ENCODE measurements around the gene MUC5B. TPM values are rescaled to one million over a fixed set of nuclear protein-coding genes. Genes with fewer than 3 reads are reported as not detected.

The MUC5B gene
- total RNA-seq, 4 donors from 2014 or later = 0.04 to 139 (median 1.6) TPM

- WGBS, 2 donors = 71 to 87% methylated on average over 1 to 8 of the region's 28 CpGs
- Histone ChIP-seq H3K4me3 (no peak overlapping the region), H3K36me3 (no peaks in the 10 kb centered on the region), H3K27me3 (peaks cover 0 to 88% (median 5%) of the 10 kb centered on the region in 4 donors), H3K27ac (no peak overlapping the region), H3K4me1 (peaks cover 0 to 17% (median 0%) of the 10 kb centered on the region in 3 donors), H3K9me3 (no peaks in the 10 kb centered on the region)
- no peak for TF ChIP-seq CTCF (IDR thresholded peaks at IDR 0.05)
- TF ChIP-seq POLR2A (IDR thresholded peaks at IDR 0.05) = no peak
- DNase-seq = no peak
- intact Hi-C loops (cut with DNase I) = no loop called here
These were observed 26.1 kb upstream of the MUC5B start for GRCh38 chr11:1196516-1197391.

- intact Hi-C loops (cut with DNase I) = no loop called here
- H3K27ac ChIP-seq = no peak overlapping the region
- H3K9me3 ChIP-seq = no peaks in the 10 kb centered on the region
- no peaks in the 10 kb centered on the region for H3K36me3 ChIP-seq
- DNase-seq = no peak
- 100% methylated on average over 3 of the region's 29 CpGs; no CpG with 5 or more reads in 1 of the 2 donors for WGBS, 2 donors
- TF ChIP-seq CTCF (IDR thresholded peaks at IDR 0.05) (no peak), POLR2A (IDR thresholded peaks at IDR 0.05) (no peak)
- peaks cover 0 to 88% (median 5%) of the 10 kb centered on the region in 4 donors for H3K27me3 ChIP-seq
- H3K4me3 ChIP-seq = no peak overlapping the region
- peaks cover 0 to 17% (median 0%) of the 10 kb centered on the region in 3 donors for H3K4me1 ChIP-seq
These were observed 25.4 kb upstream of the MUC5B start for GRCh38 chr11:1197431-1197885.

GRCh38 chr11:1197886-1198560 lies 24.8 kb upstream of the MUC5B start:
- DNase-seq = no peak
- H3K4me3 ChIP-seq = no peak overlapping the region
- H3K4me1 ChIP-seq = peaks cover 0 to 20% (median under 1%) of the 10 kb centered on the region in 3 donors
- intact Hi-C loops (cut with DNase I) = no loop called here
- TF ChIP-seq POLR2A (IDR thresholded peaks at IDR 0.05) = no peak
- no peak for TF ChIP-seq CTCF (IDR thresholded peaks at IDR 0.05)
- no peaks in the 10 kb centered on the region for H3K36me3 ChIP-seq
- H3K27me3 ChIP-seq = peaks cover 0 to 88% (median 5%) of the 10 kb centered on the region in 4 donors
- H3K27ac ChIP-seq = no peak overlapping the region
- H3K9me3 ChIP-seq = no peaks in the 10 kb centered on the region
- no CpG with 5 or more reads among the region's 33 CpGs for WGBS, 2 donors

- DNase-seq = no peak
- intact Hi-C loops (cut with DNase I) = no loop called here
- no peaks in the 10 kb centered on the region for H3K36me3 ChIP-seq
- no peaks in the 10 kb centered on the region for H3K9me3 ChIP-seq
- no CpG with 5 or more reads among the region's 26 CpGs for WGBS, 2 donors
- no peak overlapping the region for H3K27ac ChIP-seq
- no peak for TF ChIP-seq POLR2A (IDR thresholded peaks at IDR 0.05)
- no peak for TF ChIP-seq CTCF (IDR thresholded peaks at IDR 0.05)
- H3K4me3 ChIP-seq = no peak overlapping the region
- peaks cover 0 to 89% (median 5%) of the 10 kb centered on the region in 4 donors for H3K27me3 ChIP-seq
- H3K4me1 ChIP-seq = peaks cover 0 to 25% (median 3%) of the 10 kb centered on the region in 3 donors
These were observed 24.2 kb upstream of the MUC5B start for GRCh38 chr11:1198561-1199240.

Measured in esophagus squamous epithelium (tissue), 5 donors.